IPS DF 4.7 (cell line): ENCODE results near the gene DRD1.
"Not testable (repeated sequence)": the region's sequence is repeated elsewhere in the genome, so short reads cannot be mapped to it uniquely, and the experiment has no call there.

ENCODE experiments used
- DNase-seq: peaks from one replicate; pipeline ENCODE4 v3.0.0-alpha.2; 2013; ENCODE audit warnings: low spot score; ENCODE audit errors: extremely low read depth

Gene DRD1

GRCh38 chr5:175427762-175428161 is 16.2 kb downstream of the DRD1 start:
- no peak for DNase-seq

- DNase-seq: not testable (repeated sequence)
Observed at GRCh38 chr5:175424594-175424993, 19.4 kb downstream of the DRD1 start.

- no peak for DNase-seq
Observed at GRCh38 chr5:175422058-175422457, 21.9 kb downstream of the DRD1 start.

GRCh38 chr5:175420383-175420782 is 23.6 kb downstream of the DRD1 start:
- DNase-seq: no peak

GRCh38 chr5:175418251-175418650 is 25.7 kb downstream of the DRD1 start:
- DNase-seq: no peak

- no peak for DNase-seq
Observed at GRCh38 chr5:175417384-175417783, 26.6 kb downstream of the DRD1 start.

GRCh38 chr5:175415303-175415702 is 28.7 kb downstream of the DRD1 start:
- DNase-seq: no peak

GRCh38 chr5:175410926-175411325 is 33.1 kb downstream of the DRD1 start:
- DNase-seq: no peak

- DNase-seq: no peak
Observed at GRCh38 chr5:175406300-175406699, 37.7 kb downstream of the DRD1 start.

- DNase-seq: not testable (repeated sequence)
Observed at GRCh38 chr5:175397590-175398297, 46.2 kb downstream of the DRD1 start.

- not testable (repeated sequence) for DNase-seq
Observed at GRCh38 chr5:175395430-175395829, 48.6 kb downstream of the DRD1 start.

- no peak for DNase-seq
Observed at GRCh38 chr5:175394601-175395000, 49.4 kb downstream of the DRD1 start.

- DNase-seq: no peak
Observed at GRCh38 chr5:175393897-175394296, 50.1 kb downstream of the DRD1 start.

- no peak for DNase-seq
Observed at GRCh38 chr5:175392236-175392635, 51.7 kb downstream of the DRD1 start.

GRCh38 chr5:175390352-175391083 is 53.5 kb downstream of the DRD1 start:
- no peak for DNase-seq
